ENCODE results near the gene SLC41A1. TPM values are rescaled to one million over a fixed set of nuclear protein-coding genes. Genes with fewer than 3 reads are reported as not detected.
"Not testable (repeated sequence)": the region's sequence is repeated elsewhere in the genome, so short reads cannot be mapped to it uniquely, and the experiment has no call there.

Gene SLC41A1
- total RNA-seq, 1 donor, result 7.8 TPM

GRCh38 chr1:205823260-205823659, 10.3 kb upstream of the SLC41A1 start:
- DNase-seq (ENCODE audit: low read depth in 2 of 3, low spot score in 2 of 3), result not testable (repeated sequence)

- no peak for DNase-seq (ENCODE audit: low read depth in 2 of 3, low spot score in 2 of 3)
These were observed 9.4 kb upstream of the SLC41A1 start for GRCh38 chr1:205822397-205822796.

GRCh38 chr1:205817988-205818387, 5.0 kb upstream of the SLC41A1 start:
- no peak for DNase-seq (ENCODE audit: low read depth in 2 of 3, low spot score in 2 of 3)

GRCh38 chr1:205817364-205817763, 4.4 kb upstream of the SLC41A1 start:
- no peak for DNase-seq (ENCODE audit: low read depth in 2 of 3, low spot score in 2 of 3)

GRCh38 chr1:205813755-205814058, 709 bp upstream of the SLC41A1 start:
- DNase-seq (ENCODE audit: low read depth in 2 of 3, low spot score in 2 of 3), result no peak

- DNase-seq (ENCODE audit: low read depth in 2 of 3, low spot score in 2 of 3), result peak in 1 of 3 donors; percentile 43
These were observed 624 bp downstream of the SLC41A1 start for GRCh38 chr1:205812271-205812877.

GRCh38 chr1:205811660-205812059, 1.3 kb downstream of the SLC41A1 start:
- DNase-seq (ENCODE audit: low read depth in 2 of 3, low spot score in 2 of 3), result no peak

- peak in 2 of 3 donors; percentile 16 to 28 for DNase-seq (ENCODE audit: low read depth in 2 of 3, low spot score in 2 of 3)
These were observed 2.4 kb downstream of the SLC41A1 start for GRCh38 chr1:205810448-205811157.

- no peak for DNase-seq (ENCODE audit: low read depth in 2 of 3, low spot score in 2 of 3)
These were observed 3.1 kb downstream of the SLC41A1 start for GRCh38 chr1:205809942-205810345.

GRCh38 chr1:205809469-205809868, 3.5 kb downstream of the SLC41A1 start:
- no peak for DNase-seq (ENCODE audit: low read depth in 2 of 3, low spot score in 2 of 3)

- no peak for DNase-seq (ENCODE audit: low read depth in 2 of 3, low spot score in 2 of 3)
These were observed 7.8 kb downstream of the SLC41A1 start for GRCh38 chr1:205805082-205805711.

GRCh38 chr1:205804605-205805004, 8.4 kb downstream of the SLC41A1 start:
- no peak for DNase-seq (ENCODE audit: low read depth in 2 of 3, low spot score in 2 of 3)

GRCh38 chr1:205803986-205804385, 9.0 kb downstream of the SLC41A1 start:
- no peak for DNase-seq (ENCODE audit: low read depth in 2 of 3, low spot score in 2 of 3)

- no peak for DNase-seq (ENCODE audit: low read depth in 2 of 3, low spot score in 2 of 3)
These were observed 10.9 kb downstream of the SLC41A1 start for GRCh38 chr1:205802060-205802459.

- no peak for DNase-seq (ENCODE audit: low read depth in 2 of 3, low spot score in 2 of 3)
These were observed 11.9 kb downstream of the SLC41A1 start for GRCh38 chr1:205800981-205801703.

- no peak for DNase-seq (ENCODE audit: low read depth in 2 of 3, low spot score in 2 of 3)
These were observed 12.6 kb downstream of the SLC41A1 start for GRCh38 chr1:205800427-205800826.

- no peak for DNase-seq (ENCODE audit: low read depth in 2 of 3, low spot score in 2 of 3)
These were observed 14.4 kb downstream of the SLC41A1 start for GRCh38 chr1:205798577-205798976.

- no peak for DNase-seq (ENCODE audit: low read depth in 2 of 3, low spot score in 2 of 3)
These were observed 15.8 kb downstream of the SLC41A1 start for GRCh38 chr1:205797168-205797567.

GRCh38 chr1:205794011-205794730, 18.8 kb downstream of the SLC41A1 start:
- DNase-seq (ENCODE audit: low read depth in 2 of 3, low spot score in 2 of 3), result no peak

- DNase-seq (ENCODE audit: low read depth in 2 of 3, low spot score in 2 of 3), result no peak
These were observed 19.9 kb downstream of the SLC41A1 start for GRCh38 chr1:205792961-205793673.

Data from hematopoietic multipotent progenitor cell (in vitro differentiated cells).